ELF-1 (cell line): ENCODE results near the gene SAA1.
A peak's percentile ranks its signal among the peaks of the same experiment; 100 is the strongest.
"Not testable (repeated sequence)": the region's sequence is repeated elsewhere in the genome, so short reads cannot be mapped to it uniquely, and the experiment has no call there.

Source experiments
- DNase-seq: peaks from one replicate; pipeline ENCODE4 v3.0.0-alpha.2; 2016; ENCODE audit warnings: low read depth, low spot score

SAA1 gene

GRCh38 chr11:18265949-18266348 lies at the start of gene SAA1:
Gene SAA1, plus strand, starts transcription at chr11:18266264. Its CDS starts 624 bp downstream, at chr11:18266888.
- no peak for DNase-seq

DNA sequence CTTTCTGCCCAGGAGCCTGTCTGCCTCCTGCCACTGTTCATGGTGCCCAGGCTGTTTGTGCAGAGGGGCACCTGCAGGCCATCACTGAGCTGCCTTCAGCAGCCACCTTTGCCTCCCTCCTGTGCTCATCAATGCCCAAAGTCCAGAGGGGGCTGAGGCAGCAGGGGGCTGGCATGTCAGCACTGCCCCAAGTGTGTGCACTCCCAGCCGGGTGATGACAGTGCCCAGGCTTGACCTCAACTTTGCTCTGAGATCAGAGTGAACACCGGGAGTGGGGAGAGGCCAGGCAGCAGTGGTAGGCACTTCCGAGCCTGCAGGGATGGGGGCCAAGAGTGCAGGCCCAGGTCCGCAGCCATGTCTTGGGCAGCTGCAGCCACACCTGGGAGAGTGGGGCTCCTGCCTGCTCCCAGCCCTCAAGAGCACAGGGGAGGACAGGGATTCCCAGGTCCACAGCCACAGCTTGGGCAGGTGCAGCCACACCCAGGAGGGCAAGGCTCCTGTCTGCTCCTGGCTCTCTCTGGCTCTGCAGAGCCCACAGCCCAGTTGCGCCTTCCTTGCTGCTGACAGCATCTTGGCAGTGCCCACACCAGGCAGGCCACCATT lies 44.7 kb upstream of the SAA1 start:
- DNase-seq = no peak

DNA sequence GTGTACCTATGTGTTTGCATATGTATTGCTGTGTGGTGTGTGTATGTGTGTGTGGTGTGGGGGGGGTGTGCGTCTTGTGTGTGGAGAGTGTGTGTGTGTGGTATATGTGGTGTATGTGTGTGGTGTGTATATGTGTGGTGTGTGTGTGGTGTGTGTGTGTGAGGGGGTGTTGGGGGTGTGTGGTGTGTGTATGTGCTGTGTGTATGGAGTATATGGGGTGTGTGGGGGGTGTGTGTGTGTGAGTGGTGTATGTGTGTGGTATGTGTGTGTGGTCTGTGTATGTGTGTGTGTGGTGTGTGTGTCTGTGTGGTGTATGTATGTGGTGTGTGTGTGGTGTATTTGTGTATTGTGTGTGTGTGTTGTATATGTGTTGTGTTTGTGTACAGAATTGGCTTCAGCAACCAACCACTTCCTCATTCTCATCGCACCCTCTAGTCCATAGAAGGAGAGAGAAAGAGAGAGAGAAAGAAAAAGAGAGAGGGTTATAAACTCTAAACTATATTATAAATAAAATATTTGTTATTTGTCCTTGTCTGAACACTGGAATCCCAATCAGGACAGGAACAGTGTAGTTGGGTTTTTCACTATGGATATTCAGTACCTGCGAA lies 43.1 kb upstream of the SAA1 start:
- no peak for DNase-seq

DNA sequence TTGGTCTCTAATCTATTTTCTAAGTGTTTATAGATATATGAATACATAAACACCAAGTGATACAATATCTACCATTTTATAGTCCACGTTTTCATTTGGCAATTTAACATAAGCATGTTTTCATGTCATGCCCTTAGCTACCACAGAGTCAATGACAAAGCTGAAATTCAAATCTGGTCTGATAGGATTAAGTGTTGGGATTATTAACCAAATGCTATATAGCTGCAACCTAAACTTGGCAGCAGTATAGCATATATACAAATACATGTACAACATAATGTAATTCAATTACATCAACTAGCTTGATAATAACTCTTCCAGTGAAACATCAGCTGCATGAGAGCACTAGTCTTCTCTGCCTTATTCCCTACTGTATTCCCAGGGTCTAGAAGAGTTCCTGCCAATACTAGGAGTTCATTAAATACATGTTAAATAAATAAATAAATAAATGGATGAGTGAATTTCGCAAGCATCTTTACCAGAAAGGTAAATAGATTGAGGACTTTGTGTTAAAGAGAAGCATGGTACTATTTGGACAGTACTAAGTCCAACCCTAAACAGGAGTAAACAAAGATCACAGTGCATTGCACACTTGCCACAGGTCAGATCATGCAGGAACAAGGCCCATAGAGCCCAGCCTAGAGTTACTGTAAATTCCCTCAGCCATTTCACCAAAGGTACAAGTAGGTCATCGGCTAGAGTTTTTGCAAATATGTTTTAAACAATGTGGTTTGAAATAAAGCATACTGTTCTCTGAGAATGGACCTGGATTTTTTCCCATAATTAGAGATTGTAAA lies 42.3 kb upstream of the SAA1 start:
- DNase-seq = no peak

DNA sequence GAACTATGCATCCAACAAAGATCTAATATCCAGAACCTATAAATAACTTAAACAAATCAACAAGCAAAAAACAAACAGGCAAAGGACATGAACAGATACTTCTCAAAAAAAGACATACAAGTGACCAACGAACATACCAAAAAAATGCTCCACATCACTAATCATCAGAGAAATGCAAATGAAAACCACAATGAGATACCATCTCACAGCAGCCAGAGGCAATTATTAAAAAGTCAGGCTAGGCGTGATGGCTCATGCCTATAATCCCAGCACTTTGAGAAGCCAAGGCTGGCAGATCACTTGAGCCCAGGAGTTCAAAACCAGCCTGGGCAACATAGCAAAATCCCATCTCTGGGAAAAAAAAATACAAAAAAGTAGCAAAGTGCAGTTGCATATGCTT lies 40.2 kb upstream of the SAA1 start:
- DNase-seq = no peak

- DNase-seq = no peak
Measured at GRCh38 chr11:18229501-18229900, 36.6 kb upstream of the SAA1 start.

DNA sequence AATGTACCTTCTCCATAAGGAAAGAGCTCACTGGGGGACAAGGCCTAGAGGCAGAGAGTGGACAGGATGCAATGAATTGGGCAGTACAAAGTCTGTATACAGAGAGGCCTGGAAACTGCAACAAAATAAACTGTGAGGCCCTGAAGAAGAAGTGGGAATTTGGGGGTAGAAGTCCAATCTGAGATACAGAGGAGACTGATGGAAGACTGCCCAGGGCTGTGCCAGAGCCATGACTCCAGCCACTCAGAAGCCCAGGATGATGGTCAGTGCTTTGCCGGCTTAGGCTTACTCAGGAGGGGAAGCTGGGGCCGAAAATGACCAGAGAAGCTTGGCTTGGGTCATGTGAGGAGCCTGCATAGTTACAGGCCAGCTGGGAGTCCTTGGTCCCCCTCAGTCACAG lies 35.2 kb upstream of the SAA1 start:
- no peak for DNase-seq

GRCh38 chr11:18233912-18234311 lies 32.2 kb upstream of the SAA1 start:
- DNase-seq = no peak

- DNase-seq = no peak
Measured at GRCh38 chr11:18235394-18236334, 30.4 kb upstream of the SAA1 start.

- DNase-seq = no peak
Measured at GRCh38 chr11:18236664-18237356, 29.3 kb upstream of the SAA1 start, which contains the start of gene SAA4. Gene SAA4, minus strand, starts transcription at chr11:18236802. Its CDS starts 876 bp downstream, at chr11:18235926.

DNA sequence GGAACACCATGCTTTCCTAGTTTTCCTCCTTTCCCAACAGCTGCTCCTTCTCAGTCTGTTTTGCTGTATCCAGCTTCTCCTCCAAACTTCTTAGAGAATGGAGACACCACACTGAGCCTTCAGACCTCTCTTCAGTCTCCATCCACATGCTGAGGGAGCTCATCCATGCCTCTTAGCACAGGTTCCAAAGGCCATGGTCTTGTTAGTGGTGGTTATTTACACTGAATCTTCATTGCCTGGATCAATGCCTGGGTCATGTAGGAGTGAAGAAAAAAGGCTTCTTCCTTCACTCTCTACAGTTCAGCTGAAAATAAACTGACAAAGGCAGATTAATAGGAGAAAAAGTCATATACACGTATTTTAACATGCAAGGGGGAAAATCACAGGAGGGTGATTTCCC lies 26.4 kb upstream of the SAA1 start:
- no peak for DNase-seq

DNA sequence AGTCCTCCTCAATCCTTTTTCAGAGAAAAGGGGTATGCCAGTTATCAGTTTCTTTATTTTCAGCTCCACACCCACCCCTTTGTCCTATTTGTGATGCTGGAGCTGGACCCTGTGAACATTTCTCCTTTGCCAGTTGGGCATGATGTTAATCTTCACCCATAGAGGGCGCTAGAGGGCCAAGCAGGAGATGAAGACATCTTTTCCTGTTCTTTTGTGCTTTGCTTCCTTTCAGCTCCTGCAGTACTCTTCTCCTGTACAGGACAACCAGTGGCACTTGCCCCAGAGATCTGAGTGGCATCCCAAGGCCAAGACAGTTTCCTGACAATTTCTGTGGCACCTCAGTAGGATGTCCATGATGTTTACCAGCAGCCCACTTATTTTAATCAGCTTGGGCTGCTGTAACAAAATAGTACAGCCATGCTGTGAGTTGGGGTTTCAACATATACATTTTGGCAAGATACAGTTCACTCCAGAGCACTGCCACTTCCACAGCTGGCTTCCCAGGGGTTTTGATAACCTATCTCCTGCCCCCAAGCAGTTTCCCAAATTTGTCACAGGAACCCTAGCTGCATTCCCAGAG lies 22.2 kb upstream of the SAA1 start:
- peak; percentile 80 for DNase-seq

DNA sequence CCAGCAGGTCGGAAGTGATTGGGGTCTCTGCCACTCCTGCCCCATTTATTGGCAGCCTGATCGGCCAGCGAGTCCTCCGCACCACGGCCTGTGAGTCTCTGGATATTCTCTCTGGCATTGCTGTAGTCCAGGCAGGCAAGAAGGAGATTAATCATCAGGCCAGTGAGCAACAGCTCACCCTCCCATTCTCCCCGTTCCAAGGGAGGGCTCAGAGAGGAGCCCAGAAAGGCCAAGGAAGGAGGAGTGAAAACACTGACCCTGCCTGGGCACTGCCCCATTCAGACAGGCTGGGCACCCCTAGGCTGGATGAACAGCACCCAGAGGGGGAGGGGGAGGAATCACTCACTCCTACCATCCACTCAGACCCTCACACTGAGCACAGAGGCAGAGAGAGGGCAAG lies 20.7 kb upstream of the SAA1 start:
- no peak for DNase-seq

DNA sequence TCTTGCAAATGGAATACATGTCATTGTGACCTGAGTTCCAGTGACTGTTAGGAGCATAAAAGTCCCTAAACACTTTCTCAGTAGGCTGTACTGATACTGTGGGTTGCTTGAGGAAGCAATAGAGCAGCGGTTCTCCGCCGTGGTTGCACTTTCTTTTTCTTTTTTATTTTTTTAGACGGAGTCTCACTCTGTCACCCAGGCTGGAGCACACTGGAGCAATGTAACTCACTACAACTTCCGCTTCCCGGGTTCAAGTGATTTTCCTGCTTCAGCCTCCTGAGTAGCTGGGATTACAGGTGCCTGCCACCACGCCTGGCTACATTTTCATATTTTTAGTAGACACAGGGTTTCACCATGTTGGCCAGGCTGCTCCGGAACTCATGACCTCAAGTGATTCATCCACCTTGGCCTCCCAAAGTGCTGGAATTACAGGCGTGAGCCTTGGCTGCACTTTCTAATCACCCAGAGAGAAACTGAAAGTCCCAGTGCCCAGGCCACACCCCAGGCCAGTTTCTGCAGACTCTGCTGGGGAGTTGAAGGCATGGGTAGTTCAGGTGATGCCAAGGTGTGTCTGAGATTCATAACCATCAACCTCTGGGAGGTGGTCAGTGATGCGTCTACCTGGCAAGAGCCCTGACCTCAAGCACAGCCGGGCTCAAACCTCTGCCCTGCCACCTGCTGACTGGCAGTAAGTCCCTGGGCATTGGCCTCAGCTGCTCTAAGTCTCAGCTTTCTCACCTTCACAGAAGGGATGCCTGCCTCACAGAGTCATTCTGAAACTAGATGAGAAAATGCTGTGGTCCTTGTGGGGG lies 19.5 kb upstream of the SAA1 start:
- DNase-seq = not testable (repeated sequence)

GRCh38 chr11:18247191-18247581 lies 18.9 kb upstream of the SAA1 start:
- DNase-seq = not testable (repeated sequence)

DNA sequence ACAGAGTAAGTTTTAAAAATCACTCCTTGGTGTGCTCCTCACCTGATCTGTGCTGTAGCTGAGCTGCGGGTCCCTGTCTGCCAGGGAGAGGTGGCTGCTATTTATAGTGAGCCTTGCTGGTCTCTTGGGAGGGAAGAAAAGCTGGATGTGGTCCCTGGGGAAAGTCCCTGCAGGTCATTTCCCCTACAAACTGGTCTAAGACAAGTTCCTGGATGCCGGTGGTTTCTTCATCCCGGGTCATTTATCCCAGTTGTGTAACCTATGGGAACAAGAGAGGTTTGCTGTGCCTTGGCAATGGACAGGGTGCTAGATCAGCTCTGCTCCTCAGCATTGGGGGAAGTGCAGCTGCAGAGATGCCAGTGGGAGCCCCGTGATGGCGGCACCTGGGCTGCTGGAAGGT lies 17.5 kb upstream of the SAA1 start, which contains the start of gene SAA2:
TSS of gene SAA2 (minus strand) at position 108 of the 400 bp plus-strand sequence. CDS start 657 bp downstream, outside the sequence.
- no peak for DNase-seq

- no peak for DNase-seq
Measured at GRCh38 chr11:18253233-18253632, 12.8 kb upstream of the SAA1 start.

GRCh38 chr11:18253778-18254338 lies 12.2 kb upstream of the SAA1 start:
- DNase-seq = no peak

- no peak for DNase-seq
Measured at GRCh38 chr11:18254781-18255361, 11.2 kb upstream of the SAA1 start.
